ENCODE data around the gene TMCO4.

- TF ChIP-seq PATZ1 (CRISPR knock-in tag; IDR thresholded peaks at IDR 0.05; ENCODE audit: borderline replicate concordance) (no peak), ZFP3 (CRISPR knock-in tag; IDR thresholded peaks at IDR 0.05) (no peak), RARB (CRISPR knock-in tag; IDR thresholded peaks at IDR 0.05) (no peak)
Observed at GRCh38 chr1:19840228-19840627, 40.5 kb upstream of the TMCO4 start.
